OCI-LY1 (cell line): ENCODE measurements around the gene IFNLR1.

Source experiments
- H2AFZ ChIP-seq: fragments of 200-600 bp; sonication (generic), shearing (Covaris generic); 2 replicates; pipeline ENCODE4 v1.6.0; 2014; ENCODE audit warnings: antibody characterized with exemption, mild to moderate bottlenecking, low read length
- H3F3A ChIP-seq: fragments of 200-600 bp; sonication (generic), shearing (Covaris generic); 2 replicates; pipeline ENCODE4 v1.6.0; 2014; ENCODE audit warnings: mild to moderate bottlenecking, antibody characterized with exemption, low read length, moderate library complexity; ENCODE audit not compliant: insufficient read depth
- H3K27ac ChIP-seq: fragments of 200-600 bp; sonication (generic); 2 replicates; pipeline ENCODE4 v1.5.1; 2014; ENCODE audit warnings: low read length, mixed run types, mild to moderate bottlenecking, low read depth; ENCODE audit not compliant: poor library complexity, severe bottlenecking
- H3K27me3 ChIP-seq: fragments of 200-600 bp; sonication (generic); 2 replicates; pipeline ENCODE4 v1.6.0; 2014; ENCODE audit warnings: antibody characterized with exemption, mild to moderate bottlenecking, low read length, moderate library complexity; ENCODE audit not compliant: insufficient read depth
- H3K36me3 ChIP-seq: fragments of 200-600 bp; sonication (generic); 2 replicates; pipeline ENCODE4 v1.6.1; 2014; ENCODE audit warnings: mild to moderate bottlenecking, antibody characterized with exemption, low read length, moderate library complexity, mixed read lengths; ENCODE audit not compliant: insufficient read depth
- H3K4me1 ChIP-seq: fragments of 200-600 bp; sonication (generic); 2 replicates; pipeline ENCODE4 v1.5.1; 2014; ENCODE audit warnings: mild to moderate bottlenecking, low read length, moderate library complexity; ENCODE audit not compliant: insufficient read depth, severe bottlenecking
- H3K4me2 ChIP-seq: fragments of 200-600 bp; sonication (generic), shearing (Covaris generic); 2 replicates; pipeline ENCODE4 v1.6.1; 2014; ENCODE audit warnings: low read length
- H3K4me3 ChIP-seq: fragments of 200-600 bp; sonication (generic); 2 replicates; pipeline ENCODE4 v1.5.1; 2014; ENCODE audit warnings: low read length, low read depth, mild to moderate bottlenecking, mixed read lengths; ENCODE audit not compliant: poor library complexity, severe bottlenecking
- H3K79me2 ChIP-seq: fragments of 200-600 bp; shearing (Covaris generic); 2 replicates; pipeline ENCODE4 v1.6.1; 2016; ENCODE audit warnings: mixed run types, low read length, mixed read lengths; ENCODE audit not compliant: insufficient read depth
- H3K9ac ChIP-seq: fragments of 200-600 bp; sonication (generic), shearing (Covaris generic); 2 replicates; pipeline ENCODE4 v1.6.1; 2014; ENCODE audit warnings: mild to moderate bottlenecking, low read length, mixed read lengths
- H3K9me2 ChIP-seq: fragments of 200-600 bp; sonication (generic), shearing (Covaris generic); 2 replicates; pipeline ENCODE4 v1.6.1; 2014; ENCODE audit warnings: low read depth, mild to moderate bottlenecking, low read length, mixed read lengths
- H3K9me3 ChIP-seq: fragments of 200-600 bp; shearing (Covaris generic); 2 replicates; pipeline ENCODE4 v1.6.1; 2014; ENCODE audit warnings: low read length, mixed read lengths
- H4K20me1 ChIP-seq: fragments of 200-600 bp; sonication (generic), shearing (Covaris generic); 2 replicates; pipeline ENCODE4 v1.6.0; 2016; ENCODE audit warnings: mild to moderate bottlenecking, low read length; ENCODE audit not compliant: insufficient read depth
- CTCF ChIP-seq: fragments of 200-600 bp; sonication (generic), shearing (Covaris generic); IDR thresholded peaks from 2 replicates; pipeline ENCODE4 v1.5.1; 2017; ENCODE audit warnings: mild to moderate bottlenecking, antibody characterized with exemption, low read length, moderate library complexity, mixed read lengths
- EZH2 ChIP-seq: fragments of 200-600 bp; sonication (generic), shearing (Covaris generic); IDR thresholded peaks from 2 replicates; pipeline ENCODE4 v1.8.0; 2017; ENCODE audit warnings: borderline replicate concordance, mixed run types, mild to moderate bottlenecking, antibody characterized with exemption, low read length, moderate library complexity, mixed read lengths

Gene IFNLR1

GRCh38 chr1:24224761-24225160, 37.7 kb upstream of the IFNLR1 start:
- Histone ChIP-seq H2AFZ (no peak overlapping the region), H3K4me3 (no peak overlapping the region), H4K20me1 (no peaks in the 10 kb centered on the region), H3K36me3 (no peaks in the 10 kb centered on the region), H3K9me3 (no peaks in the 10 kb centered on the region), H3F3A (no peaks in the 10 kb centered on the region), H3K27me3 (no peaks in the 10 kb centered on the region), H3K4me2 (no peak overlapping the region), H3K9ac (no peak overlapping the region), H3K4me1 (no peaks in the 10 kb centered on the region), H3K79me2 (no peaks in the 10 kb centered on the region), H3K27ac (no peak overlapping the region), H3K9me2 (no peaks in the 10 kb centered on the region)
- TF ChIP-seq EZH2 (no peak), CTCF (no peak)

- Histone ChIP-seq H3F3A (no peaks in the 10 kb centered on the region), H3K4me3 (no peak overlapping the region), H3K4me1 (no peaks in the 10 kb centered on the region), H3K9me2 (no peaks in the 10 kb centered on the region), H3K9ac (no peak overlapping the region), H3K27ac (no peak overlapping the region), H3K9me3 (no peaks in the 10 kb centered on the region), H3K36me3 (no peaks in the 10 kb centered on the region), H3K27me3 (no peaks in the 10 kb centered on the region), H2AFZ (no peak overlapping the region), H3K4me2 (no peak overlapping the region), H3K79me2 (no peaks in the 10 kb centered on the region), H4K20me1 (no peaks in the 10 kb centered on the region)
- TF ChIP-seq EZH2 (no peak), CTCF (no peak)
Observed at GRCh38 chr1:24224086-24224485, 37.0 kb upstream of the IFNLR1 start.

- no peaks in the 10 kb centered on the region for H3K36me3 ChIP-seq
Observed at GRCh38 chr1:24222793-24223192, 35.7 kb upstream of the IFNLR1 start.

More at GRCh38 chr1:24222793-24223192, 35.7 kb upstream of the IFNLR1 start:
- Histone ChIP-seq H3K4me3 (no peak overlapping the region), H3K27me3 (no peaks in the 10 kb centered on the region), H3K79me2 (no peaks in the 10 kb centered on the region), H4K20me1 (no peaks in the 10 kb centered on the region), H3F3A (no peaks in the 10 kb centered on the region), H3K9me2 (no peaks in the 10 kb centered on the region), H2AFZ (no peak overlapping the region), H3K9ac (no peak overlapping the region), H3K4me1 (no peaks in the 10 kb centered on the region), H3K27ac (no peak overlapping the region), H3K4me2 (no peak overlapping the region), H3K9me3 (no peaks in the 10 kb centered on the region)
- no peak for TF ChIP-seq CTCF
- no peak for TF ChIP-seq EZH2
